Epithelial cell of proximal tubule (primary cell): Measurements from ENCODE around the gene PGC. TPM values are rescaled to one million over a fixed set of nuclear protein-coding genes. Genes with fewer than 3 reads are reported as not detected.

ENCODE experiments used
- DNase-seq: peaks from one replicate; pipeline ENCODE4 v3.0.0-alpha.2; 2011; ENCODE audit warnings: low read depth
- H3K4me3 ChIP-seq: 2 replicates; pipeline ENCODE4 v1.5.1; 2011; ENCODE audit warnings: low read depth, mild to moderate bottlenecking, low read length
- total RNA-seq: library from RNA; depleted of rRNA; stranded (reverse); fragments of >200 nt; gene quantifications from 2 replicates; pipeline ENCODE4 v1.2.3, GENCODE V29; 2015
- TF ChIP-seq, protein P1 (sequence below): conservative IDR thresholded peaks from 2 replicates; pipeline ENCODE4 v1.5.1; 2012; ENCODE audit warnings: low read depth, mild to moderate bottlenecking, low read length

PGC gene
- total RNA-seq, 1 donor from 2014 or later, result not detected

GRCh38 chr6:41713650-41714291 lies 33.4 kb downstream of the PGC start:
- H3K4me3 ChIP-seq, result no peak overlapping the region
- TF ChIP-seq, protein P1, sequence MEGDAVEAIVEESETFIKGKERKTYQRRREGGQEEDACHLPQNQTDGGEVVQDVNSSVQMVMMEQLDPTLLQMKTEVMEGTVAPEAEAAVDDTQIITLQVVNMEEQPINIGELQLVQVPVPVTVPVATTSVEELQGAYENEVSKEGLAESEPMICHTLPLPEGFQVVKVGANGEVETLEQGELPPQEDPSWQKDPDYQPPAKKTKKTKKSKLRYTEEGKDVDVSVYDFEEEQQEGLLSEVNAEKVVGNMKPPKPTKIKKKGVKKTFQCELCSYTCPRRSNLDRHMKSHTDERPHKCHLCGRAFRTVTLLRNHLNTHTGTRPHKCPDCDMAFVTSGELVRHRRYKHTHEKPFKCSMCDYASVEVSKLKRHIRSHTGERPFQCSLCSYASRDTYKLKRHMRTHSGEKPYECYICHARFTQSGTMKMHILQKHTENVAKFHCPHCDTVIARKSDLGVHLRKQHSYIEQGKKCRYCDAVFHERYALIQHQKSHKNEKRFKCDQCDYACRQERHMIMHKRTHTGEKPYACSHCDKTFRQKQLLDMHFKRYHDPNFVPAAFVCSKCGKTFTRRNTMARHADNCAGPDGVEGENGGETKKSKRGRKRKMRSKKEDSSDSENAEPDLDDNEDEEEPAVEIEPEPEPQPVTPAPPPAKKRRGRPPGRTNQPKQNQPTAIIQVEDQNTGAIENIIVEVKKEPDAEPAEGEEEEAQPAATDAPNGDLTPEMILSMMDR, result no peak
- no peak for DNase-seq

- no peak for DNase-seq
- no peak overlapping the region for H3K4me3 ChIP-seq
- TF ChIP-seq, protein P1, result no peak
Observed at GRCh38 chr6:41713159-41713649, 34.0 kb downstream of the PGC start.

DNA sequence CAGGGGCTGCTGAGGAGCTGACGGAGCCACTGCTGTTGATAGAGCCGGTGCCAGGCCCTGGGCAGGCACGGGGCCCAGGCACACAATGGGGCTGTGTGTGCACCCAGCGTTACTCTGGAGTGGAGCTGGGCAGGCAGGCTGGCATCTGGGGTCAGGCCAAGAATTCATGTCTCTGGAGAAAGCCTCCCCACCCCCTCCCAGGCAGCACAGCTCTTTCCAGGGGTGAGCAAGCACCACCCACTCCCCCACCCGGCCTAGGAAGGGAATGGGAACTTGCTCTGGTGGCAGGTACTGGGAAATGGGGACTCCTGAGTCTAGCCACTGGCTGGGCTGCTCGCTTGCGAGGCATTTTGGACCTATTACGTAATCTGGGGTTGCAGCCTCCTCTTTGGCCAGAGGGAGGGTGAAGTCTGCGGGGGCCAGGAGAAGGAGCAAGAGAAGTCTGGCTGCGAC lies 34.5 kb downstream of the PGC start:
- TF ChIP-seq, protein P1, result no peak
- DNase-seq, result no peak
- no peak overlapping the region for H3K4me3 ChIP-seq

GRCh38 chr6:41711323-41712038 lies 35.7 kb downstream of the PGC start:
- H3K4me3 ChIP-seq, result no peak overlapping the region
- TF ChIP-seq, protein P1, result no peak
- no peak for DNase-seq

DNA sequence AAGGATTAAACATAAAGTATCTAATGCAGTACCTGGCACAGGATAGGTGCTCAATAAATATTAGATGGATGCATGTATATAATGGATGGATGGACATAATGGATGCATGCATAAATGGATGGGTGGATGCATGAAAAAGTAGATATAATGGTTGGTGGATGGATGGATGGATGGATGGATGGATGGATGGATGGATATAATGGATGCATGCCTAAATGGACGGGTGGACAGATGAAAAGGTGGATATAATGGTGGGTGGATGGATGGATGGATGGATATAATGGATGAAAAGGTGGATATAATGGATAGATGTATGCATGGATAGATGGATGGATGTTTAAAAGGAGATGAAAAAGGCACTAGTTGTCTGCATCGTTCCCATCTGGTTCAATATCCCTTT lies 37.8 kb downstream of the PGC start:
- TF ChIP-seq, protein P1, result no peak
- DNase-seq, result no peak
- no peak overlapping the region for H3K4me3 ChIP-seq

DNA sequence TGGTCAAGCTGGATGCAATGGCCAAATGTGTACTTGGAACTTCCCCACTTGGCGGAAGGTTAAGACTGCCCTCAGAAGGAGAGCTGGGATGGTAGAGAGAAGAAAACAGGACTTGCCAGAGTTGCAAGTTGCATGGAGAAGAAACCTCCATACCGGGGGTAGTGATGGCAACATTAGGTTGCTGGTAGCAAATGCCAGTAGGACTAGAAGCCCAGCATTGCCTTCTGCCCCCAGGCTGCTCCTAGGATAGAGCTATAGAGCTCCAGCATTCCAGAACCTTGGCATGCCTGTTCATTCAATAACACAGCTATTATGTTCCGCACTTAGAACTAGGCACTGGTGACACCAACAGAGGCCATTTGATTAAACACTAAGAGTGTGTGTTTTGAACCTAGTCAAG lies 38.3 kb downstream of the PGC start:
- H3K4me3 ChIP-seq, result no peak overlapping the region
- DNase-seq, result no peak
- TF ChIP-seq, protein P1, result no peak
